ENCODE results near the gene TIPRL.
"Not testable (repeated sequence)": the region's sequence is repeated elsewhere in the genome, so short reads cannot be mapped to it uniquely, and the experiment has no call there.

The TIPRL gene

GRCh38 chr1:168159251-168159650, 19.5 kb upstream of the TIPRL start:
- DNase-seq: no peak

GRCh38 chr1:168159979-168160378, 18.8 kb upstream of the TIPRL start:
- no peak for DNase-seq

- no peak for DNase-seq
Observed at GRCh38 chr1:168161459-168161858, 17.3 kb upstream of the TIPRL start.

GRCh38 chr1:168163670-168164069, 15.1 kb upstream of the TIPRL start:
- DNase-seq: no peak

- no peak for DNase-seq
Observed at GRCh38 chr1:168164771-168165170, 14.0 kb upstream of the TIPRL start.

- DNase-seq: no peak
Observed at GRCh38 chr1:168167806-168168205, 11.0 kb upstream of the TIPRL start.

GRCh38 chr1:168170564-168171508, 7.9 kb upstream of the TIPRL start:
- DNase-seq: no peak

- no peak for DNase-seq
Observed at GRCh38 chr1:168172250-168172915, 6.4 kb upstream of the TIPRL start.

- DNase-seq: no peak
Observed at GRCh38 chr1:168178227-168178637, 530 bp upstream of the TIPRL start.

- DNase-seq: peak in 5 of 51 donors; percentile 2 to 64 (median 33)
Observed at GRCh38 chr1:168179438-168180147, 831 bp downstream of the TIPRL start.

GRCh38 chr1:168180148-168180524, 1.4 kb downstream of the TIPRL start:
- DNase-seq: no peak

- DNase-seq: not testable (repeated sequence)
Observed at GRCh38 chr1:168181063-168181720, 2.4 kb downstream of the TIPRL start.

GRCh38 chr1:168187177-168187576, 8.4 kb downstream of the TIPRL start:
- DNase-seq: no peak

- no peak for DNase-seq
Observed at GRCh38 chr1:168190403-168190802, 11.6 kb downstream of the TIPRL start.

- DNase-seq: no peak
Observed at GRCh38 chr1:168195199-168196135, 16.7 kb downstream of the TIPRL start.

GRCh38 chr1:168199056-168199455, 20.3 kb downstream of the TIPRL start:
- no peak for DNase-seq

- no peak for DNase-seq
Observed at GRCh38 chr1:168202941-168203654, 24.3 kb downstream of the TIPRL start.

GRCh38 chr1:168206111-168206510, 27.3 kb downstream of the TIPRL start:
- DNase-seq: no peak

GRCh38 chr1:168207673-168208072, 28.9 kb downstream of the TIPRL start:
- not testable (repeated sequence) for DNase-seq

- DNase-seq: no peak
Observed at GRCh38 chr1:168210312-168210711, 31.6 kb downstream of the TIPRL start.

All from hypothalamus (tissue), 51 donors.